Measurements from ENCODE around the gene RIMS3.
A peak's percentile ranks its signal among the peaks of the same experiment; 100 is the strongest.

The RIMS3 gene

GRCh38 chr1:40582116-40582515 is 83.4 kb downstream of the RIMS3 start:
- DNase-seq = no peak

- DNase-seq = no peak
These were observed 90.1 kb downstream of the RIMS3 start for GRCh38 chr1:40575336-40575735.

GRCh38 chr1:40574805-40575204 is 90.7 kb downstream of the RIMS3 start:
- peak; percentile 8 for DNase-seq

Data from DMS53 (cell line).